Measurements from ENCODE around the gene SLC5A12.

SLC5A12 gene

GRCh38 chr11:26757995-26758394 is 36.1 kb upstream of the SLC5A12 start:
- no peak for DNase-seq (ENCODE audit: extremely low spot score)
- no peak for TF ChIP-seq FOXM1 (IDR thresholded peaks at IDR 0.05; ENCODE audit: borderline replicate concordance)
- no peak for TF ChIP-seq SUZ12 (IDR thresholded peaks at IDR 0.05)
- no peak for TF ChIP-seq ZNF384 (IDR thresholded peaks at IDR 0.05)
- TF ChIP-seq HDGF (IDR thresholded peaks at IDR 0.05; ENCODE audit: borderline replicate concordance) = no peak
- TF ChIP-seq CTBP1 (IDR thresholded peaks at IDR 0.05; ENCODE audit: borderline replicate concordance) = no peak
- TF ChIP-seq ELF4 (IDR thresholded peaks at IDR 0.05) = no peak
- TF ChIP-seq NFRKB (IDR thresholded peaks at IDR 0.05) = no peak
- TF ChIP-seq BHLHE40 (IDR thresholded peaks at IDR 0.05; ENCODE audit: borderline replicate concordance) = no peak
- TF ChIP-seq PKNOX1 (IDR thresholded peaks at IDR 0.05) = no peak
- TF ChIP-seq FOXA1 (IDR thresholded peaks at IDR 0.05) = no peak
- TF ChIP-seq TARDBP (IDR thresholded peaks at IDR 0.05) = no peak
- TF ChIP-seq LEF1 (IDR thresholded peaks at IDR 0.05; ENCODE audit: borderline replicate concordance) = no peak
- no peak for TF ChIP-seq L3MBTL2 (conservative IDR thresholded peaks at IDR 0.05)
- TF ChIP-seq FOXK2 (IDR thresholded peaks at IDR 0.05) = no peak
- CTCF ChIA-PET = interaction anchor here (0.6 kb wide), 2 partner anchors 14 to 471 kb away, joined by 3 read pairs; no protein-coding TSS in a partner anchor
- POLR2A ChIA-PET = no interaction called here

GRCh38 chr11:26755762-26756161 is 33.9 kb upstream of the SLC5A12 start:
- CTCF ChIA-PET = interaction anchor here (1.1 kb wide), 1 partner anchor 403 kb away, joined by 5 read pairs; no protein-coding TSS in a partner anchor

GRCh38 chr11:26753723-26754504 is 32.1 kb upstream of the SLC5A12 start:
- POLR2A ChIA-PET = interaction anchor here (0.7 kb wide), 1 partner anchor 332 kb away, joined by 3 read pairs; no protein-coding TSS in a partner anchor
- CTCF ChIA-PET = interaction anchor here (0.8 kb wide), 1 partner anchor 11 kb away, joined by 3 read pairs; no protein-coding TSS in a partner anchor
- no peak for TF ChIP-seq ZNF384 (IDR thresholded peaks at IDR 0.05)
- peak; percentile 41 for DNase-seq (ENCODE audit: extremely low spot score)

More at GRCh38 chr11:26755762-26756161, 33.9 kb upstream of the SLC5A12 start:
- POLR2A ChIA-PET = no interaction called here
- no peak for TF ChIP-seq L3MBTL2 (conservative IDR thresholded peaks at IDR 0.05)
- no peak for TF ChIP-seq SUZ12 (IDR thresholded peaks at IDR 0.05)
- TF ChIP-seq NFRKB (IDR thresholded peaks at IDR 0.05) = no peak
- no peak for TF ChIP-seq HDGF (IDR thresholded peaks at IDR 0.05; ENCODE audit: borderline replicate concordance)
- TF ChIP-seq FOXA1 (IDR thresholded peaks at IDR 0.05) = no peak
- TF ChIP-seq FOXK2 (IDR thresholded peaks at IDR 0.05) = no peak
- no peak for TF ChIP-seq PKNOX1 (IDR thresholded peaks at IDR 0.05)
- no peak for TF ChIP-seq SP1 (IDR thresholded peaks at IDR 0.05)
- no peak for TF ChIP-seq ZNF384 (IDR thresholded peaks at IDR 0.05)
- TF ChIP-seq FOXM1 (IDR thresholded peaks at IDR 0.05; ENCODE audit: borderline replicate concordance) = no peak
- no peak for TF ChIP-seq TARDBP (IDR thresholded peaks at IDR 0.05)
- no peak for TF ChIP-seq LEF1 (IDR thresholded peaks at IDR 0.05; ENCODE audit: borderline replicate concordance)
- no peak for TF ChIP-seq ARNT (IDR thresholded peaks at IDR 0.05)
- no peak for DNase-seq (ENCODE audit: extremely low spot score)

GRCh38 chr11:26749927-26750326 is 28.1 kb upstream of the SLC5A12 start:
- ChIA-PET CTCF (no interaction called here), POLR2A (no interaction called here)
- TF ChIP-seq ELF4 (IDR thresholded peaks at IDR 0.05) = no peak
- TF ChIP-seq FOXA1 (IDR thresholded peaks at IDR 0.05) = no peak
- TF ChIP-seq ZNF384 (IDR thresholded peaks at IDR 0.05) = no peak
- TF ChIP-seq CTBP1 (IDR thresholded peaks at IDR 0.05; ENCODE audit: borderline replicate concordance) = no peak
- no peak for TF ChIP-seq ARNT (IDR thresholded peaks at IDR 0.05)
- no peak for TF ChIP-seq L3MBTL2 (conservative IDR thresholded peaks at IDR 0.05)
- no peak for TF ChIP-seq HDGF (IDR thresholded peaks at IDR 0.05; ENCODE audit: borderline replicate concordance)
- no peak for DNase-seq (ENCODE audit: extremely low spot score)

GRCh38 chr11:26743622-26744021 is 21.8 kb upstream of the SLC5A12 start:
- CTCF ChIA-PET = interaction anchor here (0.9 kb wide), 1 partner anchor 10 kb away, joined by 3 read pairs; no protein-coding TSS in a partner anchor
- TF ChIP-seq ARNT (IDR thresholded peaks at IDR 0.05) = no peak
- no peak for TF ChIP-seq L3MBTL2 (conservative IDR thresholded peaks at IDR 0.05)
- TF ChIP-seq ZNF384 (IDR thresholded peaks at IDR 0.05) = no peak
- no peak for DNase-seq (ENCODE audit: extremely low spot score)
- POLR2A ChIA-PET = no interaction called here

- TF ChIP-seq SUZ12 (IDR thresholded peaks at IDR 0.05) = no peak
- TF ChIP-seq ARNT (IDR thresholded peaks at IDR 0.05) = no peak
- TF ChIP-seq FOXM1 (IDR thresholded peaks at IDR 0.05; ENCODE audit: borderline replicate concordance) = no peak
- no peak for TF ChIP-seq CTBP1 (IDR thresholded peaks at IDR 0.05; ENCODE audit: borderline replicate concordance)
- no peak for TF ChIP-seq TARDBP (IDR thresholded peaks at IDR 0.05)
- no peak for TF ChIP-seq ELF4 (IDR thresholded peaks at IDR 0.05)
- no peak for TF ChIP-seq SP1 (IDR thresholded peaks at IDR 0.05)
- no peak for TF ChIP-seq HDGF (IDR thresholded peaks at IDR 0.05; ENCODE audit: borderline replicate concordance)
- TF ChIP-seq FOXA1 (IDR thresholded peaks at IDR 0.05) = no peak
- no peak for TF ChIP-seq PKNOX1 (IDR thresholded peaks at IDR 0.05)
- CTCF ChIA-PET = interaction anchor here (0.9 kb wide), 1 partner anchor 11 kb away, joined by 3 read pairs; no protein-coding TSS in a partner anchor
These were observed 21.1 kb upstream of the SLC5A12 start for GRCh38 chr11:26742966-26743365.

More at GRCh38 chr11:26742966-26743365, 21.1 kb upstream of the SLC5A12 start:
- POLR2A ChIA-PET = no interaction called here
- DNase-seq (ENCODE audit: extremely low spot score) = no peak
